LHCN-M2 (cell line): ENCODE data around the gene ELMO1. TPM values are rescaled to one million over a fixed set of nuclear protein-coding genes. Genes with fewer than 3 reads are reported as not detected.
A peak's percentile ranks its signal among the peaks of the same experiment; 100 is the strongest.

Source experiments
- DNase-seq: peaks from one replicate; pipeline ENCODE4 v3.0.0-alpha.2; 2012; ENCODE audit warnings: low read depth
- total RNA-seq: library from RNA; depleted of rRNA; stranded (reverse); fragments of >200 nt; gene quantifications from 2 replicates; pipeline ENCODE4 v1.2.3, GENCODE V29; 2014

ELMO1 gene
- total RNA-seq, 1 experiment from 2014 or later: not detected

GRCh38 chr7:37131855-37132254 lies 316.8 kb downstream of the ELMO1 start:
- no peak for DNase-seq

- no peak for DNase-seq
Observed at GRCh38 chr7:37129035-37129425, 319.6 kb downstream of the ELMO1 start.

GRCh38 chr7:37128327-37129034 lies 320.2 kb downstream of the ELMO1 start:
- DNase-seq: no peak

- DNase-seq: no peak
Observed at GRCh38 chr7:37119296-37119860, 329.3 kb downstream of the ELMO1 start.

- DNase-seq: no peak
Observed at GRCh38 chr7:37118004-37118403, 330.7 kb downstream of the ELMO1 start.

- no peak for DNase-seq
Observed at GRCh38 chr7:37117292-37117691, 331.4 kb downstream of the ELMO1 start.

GRCh38 chr7:37116093-37116701 lies 332.5 kb downstream of the ELMO1 start:
- DNase-seq: no peak

GRCh38 chr7:37113661-37114355 lies 334.9 kb downstream of the ELMO1 start:
- no peak for DNase-seq

GRCh38 chr7:37112876-37113275 lies 335.8 kb downstream of the ELMO1 start:
- peak; percentile 13 for DNase-seq

GRCh38 chr7:37112218-37112617 lies 336.4 kb downstream of the ELMO1 start:
- DNase-seq: no peak

GRCh38 chr7:37111459-37111858 lies 337.2 kb downstream of the ELMO1 start:
- DNase-seq: no peak

GRCh38 chr7:37110660-37111424 lies 337.8 kb downstream of the ELMO1 start:
- no peak for DNase-seq

GRCh38 chr7:37109843-37110242 lies 338.8 kb downstream of the ELMO1 start:
- no peak for DNase-seq

GRCh38 chr7:37109016-37109683 lies 339.5 kb downstream of the ELMO1 start:
- DNase-seq: no peak

- no peak for DNase-seq
Observed at GRCh38 chr7:37108615-37109014, 340.0 kb downstream of the ELMO1 start.

- no peak for DNase-seq
Observed at GRCh38 chr7:37107047-37107750, 341.5 kb downstream of the ELMO1 start.

GRCh38 chr7:37105762-37106161 lies 342.9 kb downstream of the ELMO1 start:
- DNase-seq: no peak

- DNase-seq: no peak
Observed at GRCh38 chr7:37104822-37105518, 343.7 kb downstream of the ELMO1 start.

- DNase-seq: no peak
Observed at GRCh38 chr7:37102518-37103137, 346.0 kb downstream of the ELMO1 start.
